Effector memory CD4-positive, alpha-beta T cell (primary cell): ENCODE data around the gene ARF1.
A peak's percentile ranks its signal among the peaks of the same experiment; 100 is the strongest.

ENCODE experiments used
- DNase-seq, 3 donors: peaks; one replicate each; pipeline ENCODE4 v3.0.0-alpha.2; 2020
- H3K27ac ChIP-seq: 2 replicates; pipeline ENCODE4 v1.7.0; 2013; ENCODE audit warnings: mild to moderate bottlenecking, low read length, moderate library complexity; ENCODE audit not compliant: insufficient read depth, poor library complexity, severe bottlenecking
- H3K27me3 ChIP-seq: replicated peaks from 2 replicates; pipeline ENCODE4 v1.7.0; 2013; ENCODE audit warnings: mild to moderate bottlenecking, low read length; ENCODE audit not compliant: insufficient read depth, control insufficient read depth, poor library complexity, severe bottlenecking
- H3K36me3 ChIP-seq: 2 replicates; pipeline ENCODE4 v1.7.0; 2013; ENCODE audit warnings: mild to moderate bottlenecking, low read length, moderate library complexity; ENCODE audit not compliant: control insufficient read depth, insufficient read depth
- H3K4me1 ChIP-seq: 2 replicates; pipeline ENCODE4 v1.7.0; 2013; ENCODE audit warnings: low read length, mild to moderate bottlenecking; ENCODE audit not compliant: control insufficient read depth, insufficient read depth, poor library complexity, severe bottlenecking
- H3K4me3 ChIP-seq: 2 replicates; pipeline ENCODE4 v1.7.0; 2013; ENCODE audit warnings: low read length, low read depth, mild to moderate bottlenecking; ENCODE audit not compliant: insufficient read depth, poor library complexity, severe bottlenecking
- H3K9me3 ChIP-seq: 2 replicates; pipeline ENCODE4 v1.7.0; 2013; ENCODE audit warnings: mild to moderate bottlenecking, low read length, moderate library complexity; ENCODE audit not compliant: control insufficient read depth
- total RNA-seq, 3 donors: gene quantifications; one replicate each; lab custom pipeline; 2026; lab: John Stamatoyannopoulos, UW

The ARF1 gene
- total RNA-seq, result 292 to 358 (median 315) reads per million in 3 donors

- peaks cover 48% of the 10 kb centered on the region for H3K4me1 ChIP-seq
- no peaks in the 10 kb centered on the region for H3K9me3 ChIP-seq
- peak within 1 kb of the TSS; percentile 94 for H3K27ac ChIP-seq
- H3K27me3 ChIP-seq, result no peaks in the 10 kb centered on the region
- peak within 1 kb of the TSS; percentile 98 for H3K4me3 ChIP-seq
- DNase-seq, result peak; percentile 88 to 89 (median 89)
- H3K36me3 ChIP-seq, result no peaks in the 10 kb centered on the region
Measured at GRCh38 chr1:228082214-228082917, at the start of gene ARF1. ARF1 (plus strand) TSS chr1:228082708; CDS start chr1:228097115, 14,407 bp downstream.

DNA sequence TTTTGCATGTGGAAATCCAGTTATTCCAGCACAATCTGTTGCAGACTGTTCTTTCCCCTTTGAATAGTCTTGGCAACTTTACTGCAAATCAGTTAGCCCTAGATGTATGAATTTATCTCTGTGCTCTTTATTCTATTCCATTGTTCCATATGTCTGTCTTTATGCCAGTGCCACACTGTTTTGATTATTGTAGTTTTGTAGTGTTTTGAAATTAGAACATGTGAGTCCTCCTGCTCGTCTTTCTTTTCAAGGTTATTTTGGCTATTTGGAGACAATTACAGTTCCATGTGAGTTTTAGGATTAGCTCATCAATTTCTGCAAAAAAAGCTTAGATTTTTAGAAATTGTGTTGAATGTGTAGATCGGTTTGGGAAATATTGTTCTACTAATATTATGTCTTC lies 49.1 kb upstream of the ARF1 start:
- no peak for DNase-seq
- H3K4me1 ChIP-seq, result peaks cover 8% of the 10 kb centered on the region
- H3K4me3 ChIP-seq, result no peak overlapping the region
- H3K27me3 ChIP-seq, result peaks cover 15% of the 10 kb centered on the region
- no peak overlapping the region for H3K27ac ChIP-seq
- no peaks in the 10 kb centered on the region for H3K9me3 ChIP-seq
- H3K36me3 ChIP-seq, result no peaks in the 10 kb centered on the region

DNA sequence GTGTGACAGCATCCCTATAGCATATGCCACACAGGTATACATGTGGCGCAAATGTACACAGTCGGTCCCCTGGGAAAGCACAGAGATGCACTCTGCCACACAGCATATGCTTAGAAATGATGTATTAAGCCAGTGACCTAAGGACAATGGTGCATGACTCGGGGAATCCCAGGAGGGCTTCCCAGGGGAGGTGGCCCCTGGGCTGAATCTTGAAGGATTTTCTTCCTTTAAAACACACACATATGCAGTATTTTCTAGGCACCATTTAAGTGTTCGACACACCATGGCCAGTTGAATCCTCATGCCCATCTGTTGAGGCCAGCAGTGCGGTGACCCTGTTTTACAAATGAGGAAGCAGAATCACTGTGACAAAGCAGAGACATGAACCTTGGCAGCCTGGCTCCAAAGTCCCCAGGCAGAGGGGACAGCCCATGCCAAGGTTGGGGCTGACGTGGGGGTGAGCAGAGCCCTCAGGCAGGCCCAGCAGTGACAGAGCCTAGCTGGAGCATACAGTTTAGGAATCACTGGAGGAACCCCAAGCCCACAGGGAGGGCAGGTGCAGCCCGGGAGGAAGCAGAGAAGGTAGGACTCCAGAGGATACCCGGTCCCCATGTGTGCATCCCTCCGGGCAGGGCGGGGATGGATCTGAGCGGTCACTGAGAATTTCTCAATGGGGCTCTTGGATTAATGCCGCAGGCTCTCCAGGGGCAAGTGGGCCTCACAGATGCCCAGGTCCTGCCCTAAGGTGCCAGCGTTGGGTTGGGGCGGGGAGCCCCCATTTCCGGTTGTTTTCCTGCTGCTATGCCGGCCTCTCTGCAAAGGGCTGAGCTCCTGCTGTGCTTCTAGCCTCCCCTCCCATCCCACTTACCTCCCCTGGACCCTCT lies 47.3 kb upstream of the ARF1 start:
- H3K4me3 ChIP-seq, result no peak overlapping the region
- H3K9me3 ChIP-seq, result no peaks in the 10 kb centered on the region
- H3K27me3 ChIP-seq, result peaks cover 15% of the 10 kb centered on the region
- H3K4me1 ChIP-seq, result peaks cover 8% of the 10 kb centered on the region
- H3K36me3 ChIP-seq, result no peaks in the 10 kb centered on the region
- H3K27ac ChIP-seq, result no peak overlapping the region
- DNase-seq, result no peak

- no peak overlapping the region for H3K27ac ChIP-seq
- H3K36me3 ChIP-seq, result no peaks in the 10 kb centered on the region
- H3K9me3 ChIP-seq, result no peaks in the 10 kb centered on the region
- peaks cover 8% of the 10 kb centered on the region for H3K4me1 ChIP-seq
- DNase-seq, result no peak
- no peak overlapping the region for H3K4me3 ChIP-seq
- peaks cover 15% of the 10 kb centered on the region for H3K27me3 ChIP-seq
Measured at GRCh38 chr1:228035844-228036243, 46.7 kb upstream of the ARF1 start.

DNA sequence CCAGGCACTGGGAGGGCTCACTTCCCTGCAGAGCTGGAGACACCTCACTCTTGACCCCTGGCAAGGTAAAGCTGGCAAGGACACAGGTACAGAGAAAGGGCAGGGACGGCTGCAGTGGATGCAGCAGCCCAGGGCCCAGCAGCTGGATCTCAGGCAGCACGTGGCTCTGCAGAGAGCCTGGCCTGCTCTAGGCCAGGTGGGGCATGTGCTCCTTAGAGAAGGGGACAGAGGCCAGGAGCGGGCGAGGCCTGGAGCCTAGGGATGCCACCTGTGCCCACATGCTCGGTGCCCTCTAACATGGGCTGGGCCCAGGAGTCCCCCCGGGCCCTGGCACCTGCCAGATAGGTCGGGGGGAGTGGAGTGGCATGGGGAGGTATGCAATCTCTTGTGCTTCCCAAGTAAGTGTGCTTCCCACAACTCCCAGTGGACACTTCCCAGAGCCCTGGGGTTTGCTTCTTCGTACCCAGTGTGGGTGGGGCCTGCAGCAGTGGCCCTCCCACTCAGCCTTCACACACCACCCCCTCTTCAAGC lies 45.7 kb upstream of the ARF1 start:
- Histone ChIP-seq H3K4me3 (no peak overlapping the region), H3K36me3 (no peaks in the 10 kb centered on the region), H3K9me3 (no peaks in the 10 kb centered on the region), H3K27ac (no peak overlapping the region), H3K4me1 (peaks cover 8% of the 10 kb centered on the region), H3K27me3 (peaks cover 15% of the 10 kb centered on the region)
- no peak for DNase-seq

- no peaks in the 10 kb centered on the region for H3K36me3 ChIP-seq
- no peak overlapping the region for H3K27ac ChIP-seq
- peaks cover 8% of the 10 kb centered on the region for H3K4me1 ChIP-seq
- H3K9me3 ChIP-seq, result no peaks in the 10 kb centered on the region
- peak overlapping the region; percentile 22 for H3K4me3 ChIP-seq
- H3K27me3 ChIP-seq, result peaks cover 15% of the 10 kb centered on the region
- DNase-seq, result no peak
Measured at GRCh38 chr1:228037401-228038386, 44.8 kb upstream of the ARF1 start.

DNA sequence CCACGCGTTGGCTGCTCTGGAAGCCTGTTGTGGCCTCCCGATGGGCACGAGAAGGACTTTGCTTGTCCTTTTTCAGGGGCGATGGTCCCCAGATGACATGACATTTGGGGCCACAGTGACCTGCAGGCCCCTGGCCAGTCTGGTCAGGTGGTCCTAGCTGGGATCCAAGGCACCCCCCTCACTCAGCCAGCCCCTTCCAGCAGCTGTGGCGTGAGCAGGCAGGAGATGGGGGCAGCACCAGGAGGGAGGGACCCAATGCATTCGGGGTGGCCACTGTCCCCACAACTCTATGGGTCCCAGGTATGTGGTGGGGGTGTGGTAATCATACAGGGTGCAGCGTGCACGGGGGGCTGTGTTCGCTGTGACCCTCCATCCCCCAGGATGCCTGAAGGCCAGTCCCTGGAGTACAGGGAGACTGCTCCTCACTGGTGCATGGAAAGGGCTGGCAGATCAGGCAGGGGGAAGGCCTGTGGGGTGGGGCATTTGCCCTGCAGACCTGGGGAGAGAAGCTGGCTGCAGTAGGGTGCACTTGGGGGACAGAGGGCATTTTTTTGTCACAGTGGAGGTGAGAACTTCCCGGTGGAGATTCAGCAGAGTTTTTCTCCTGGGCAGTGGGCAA lies 44.0 kb upstream of the ARF1 start:
- H3K4me3 ChIP-seq, result no peak overlapping the region
- DNase-seq, result no peak
- no peak overlapping the region for H3K27ac ChIP-seq
- peaks cover 15% of the 10 kb centered on the region for H3K27me3 ChIP-seq
- H3K36me3 ChIP-seq, result no peaks in the 10 kb centered on the region
- H3K9me3 ChIP-seq, result no peaks in the 10 kb centered on the region
- peaks cover 8% of the 10 kb centered on the region for H3K4me1 ChIP-seq

DNA sequence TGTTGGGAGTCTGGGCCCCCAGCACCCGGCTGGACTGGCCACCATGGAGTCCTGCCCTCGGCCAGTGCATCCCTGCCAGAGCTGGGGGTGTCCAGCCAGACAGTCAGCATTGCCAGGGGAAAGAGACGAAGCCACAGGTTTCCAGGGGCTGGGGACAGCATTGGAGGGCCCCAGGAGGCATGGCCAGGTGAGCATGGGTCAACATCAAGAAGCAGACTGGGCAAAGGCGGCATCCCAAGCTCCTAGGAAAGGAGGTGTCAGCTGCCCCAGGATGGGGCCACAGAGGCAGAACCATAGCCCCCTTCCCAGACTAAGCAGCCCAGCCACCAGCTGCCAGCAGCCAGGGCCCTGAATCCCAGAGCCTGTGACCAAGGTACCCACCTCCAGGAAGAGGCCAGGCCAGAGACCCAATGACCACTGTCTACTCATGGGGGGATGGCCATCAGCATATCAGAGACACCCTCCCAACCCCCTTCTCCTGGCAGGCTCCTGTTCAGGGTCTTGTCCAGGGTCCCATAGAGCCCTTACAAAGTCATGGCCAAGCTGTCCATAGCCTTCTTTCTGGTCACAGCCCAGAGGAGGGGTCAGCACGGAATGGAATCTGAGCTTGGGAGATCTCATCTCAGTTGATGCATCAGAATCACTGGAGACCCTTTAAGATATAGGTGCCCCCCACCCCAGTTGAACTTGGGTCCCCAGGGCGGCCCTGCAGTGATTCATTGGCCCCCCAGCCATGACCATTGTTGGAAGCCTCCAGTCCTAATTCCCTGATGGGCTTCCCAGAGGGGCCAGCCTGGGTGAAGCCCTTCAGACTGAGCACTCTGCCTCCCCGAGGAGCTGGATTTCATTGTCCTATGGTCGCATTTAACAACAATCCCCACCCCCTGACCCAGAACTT lies 43.3 kb upstream of the ARF1 start:
- Histone ChIP-seq H3K9me3 (no peaks in the 10 kb centered on the region), H3K27me3 (peaks cover 15% of the 10 kb centered on the region)
- no peak for DNase-seq

More for the DNA sequence above, 43.3 kb upstream of the ARF1 start:
- Histone ChIP-seq H3K36me3 (no peaks in the 10 kb centered on the region), H3K4me1 (peaks cover 8% of the 10 kb centered on the region), H3K27ac (no peak overlapping the region), H3K4me3 (no peak overlapping the region)
